Body of pancreas (tissue), 4 donors: Measurements from ENCODE around the gene DRD1. TPM values are rescaled to one million over a fixed set of nuclear protein-coding genes. Genes with fewer than 3 reads are reported as not detected.
"Not testable (repeated sequence)": the region's sequence is repeated elsewhere in the genome, so short reads cannot be mapped to it uniquely, and the experiment has no call there.

Experiments
- ATAC-seq: fragments of 150-250 bp; one replicate; pipeline ENCODE4 v1.9.1; 2016
- DNase-seq, 4 donors: peaks; one replicate each; pipeline ENCODE4 v3.0.0-alpha.2; 2019
- H3K27ac ChIP-seq, 4 donors: fragments of 200-600 bp; sonication (generic); 1 replicate in 3 of 4; 2 replicates in 1 of 4; pipeline versions ENCODE4 v1.5.1 to v1.6.1; 2016 to 2019; ENCODE audit warnings: mild to moderate bottlenecking in 1 of 4, mixed read lengths in 1 of 4, moderate library complexity in 1 of 4
- H3K27me3 ChIP-seq, 2 donors: fragments of 200-600 bp; sonication (generic); one replicate each; pipeline ENCODE4 v1.6.0; 2016; ENCODE audit warnings: mild to moderate bottlenecking in 1 of 2
- H3K36me3 ChIP-seq, 2 donors: fragments of 200-600 bp; sonication (generic); replicated peaks in 1 of 2; 2 replicates each; pipeline ENCODE4 v1.5.1; 2016; ENCODE audit warnings: low read depth in 2 of 2; ENCODE audit not compliant: insufficient read depth in 1 of 2
- H3K4me1 ChIP-seq: fragments of 200-600 bp; sonication (generic); one replicate; pipeline ENCODE4 v1.6.0; 2016
- H3K4me3 ChIP-seq, 2 donors: fragments of 200-600 bp; sonication (generic); 1 replicate in 1 of 2; 2 replicates in 1 of 2; pipeline ENCODE4 v1.5.1; 2016 to 2019
- H3K9me3 ChIP-seq, 3 donors: fragments of 200-600 bp; sonication (generic); 1 replicate in 2 of 3; 2 replicates in 1 of 3; pipeline ENCODE4 v1.5.1; 2016
- CTCF ChIP-seq, 7 experiments: fragments of 450-650 bp in 4 of 7; fragments of 200-600 bp in 3 of 7; sonication (generic) in 3 of 7; IDR thresholded peaks; one replicate each; pipeline ENCODE4 v1.5.1; 2016 to 2019; ENCODE audit warnings: antibody characterized with exemption in 7 of 7
- POLR2A ChIP-seq, 3 donors: fragments of 450-650 bp; IDR thresholded peaks; one replicate each; pipeline ENCODE4 v1.6.1; 2016; ENCODE audit warnings: antibody characterized with exemption in 3 of 3, mild to moderate bottlenecking in 2 of 3
- WGBS, 2 donors: methylation state at CpG; one replicate each; pipeline ENCODE4 v1.1.5; 2017; 5-methylcytosine and 5-hydroxymethylcytosine counted together
- intact Hi-C: fragments of 100-400 bp; cut with DNase I; formaldehyde crosslinking; loops from one replicate; pipeline ENCODE4 v1.15.1; 2023
- total RNA-seq, 2 donors: library from RNA; depleted of rRNA; stranded (reverse); fragments of >200 nt; gene quantifications; one replicate each; pipeline ENCODE4 v1.1.0, GENCODE V29; 2016

The DRD1 gene
- total RNA-seq, 2 donors from 2014 or later = not detected

- no peak overlapping the region for H3K27ac ChIP-seq
- no peak for TF ChIP-seq POLR2A (IDR thresholded peaks at IDR 0.05)
- TF ChIP-seq CTCF (IDR thresholded peaks at IDR 0.05) = no peak
- DNase-seq (no peak), ATAC-seq (no peak)
- H3K36me3 ChIP-seq = no peaks in the 10 kb centered on the region
- 63 to 67% methylated on average over 11 of the region's 11 CpGs for WGBS, 2 donors
- H3K4me3 ChIP-seq = no peak overlapping the region
- no peaks in the 10 kb centered on the region for H3K4me1 ChIP-seq
- no peaks in the 10 kb centered on the region for H3K9me3 ChIP-seq
- intact Hi-C loops = no loop called here
- no peaks in the 10 kb centered on the region for H3K27me3 ChIP-seq
Observed at GRCh38 chr5:175456105-175456742, 12.2 kb upstream of the DRD1 start.

- intact Hi-C loops = not testable (repeated sequence)
Observed at GRCh38 chr5:175454338-175454737, 10.4 kb upstream of the DRD1 start.

GRCh38 chr5:175452166-175452565 lies 8.2 kb upstream of the DRD1 start:
- no peak for ATAC-seq
- Histone ChIP-seq H3K9me3 (no peaks in the 10 kb centered on the region), H3K27me3 (no peaks in the 10 kb centered on the region), H3K4me1 (no peaks in the 10 kb centered on the region), H3K27ac (no peak overlapping the region), H3K36me3 (no peaks in the 10 kb centered on the region), H3K4me3 (no peak overlapping the region)
- intact Hi-C loops = no loop called here
- TF ChIP-seq POLR2A (IDR thresholded peaks at IDR 0.05) (no peak), CTCF (IDR thresholded peaks at IDR 0.05) (no peak)
- 74 to 86% methylated on average over 2 of the region's 2 CpGs for WGBS, 2 donors
- DNase-seq = no peak

More at GRCh38 chr5:175454338-175454737, 10.4 kb upstream of the DRD1 start:
- not testable (repeated sequence) for DNase-seq, H3K27me3 ChIP-seq, H3K36me3 ChIP-seq, H3K4me1 ChIP-seq, ATAC-seq, H3K4me3 ChIP-seq, H3K9me3 ChIP-seq, H3K27ac ChIP-seq
- 83 to 87% methylated on average over 5 of the region's 5 CpGs for WGBS, 2 donors

- H3K9me3 ChIP-seq = no peaks in the 10 kb centered on the region
- TF ChIP-seq POLR2A (IDR thresholded peaks at IDR 0.05) = no peak
- TF ChIP-seq CTCF (IDR thresholded peaks at IDR 0.05) = no peak
- DNase-seq (no peak), ATAC-seq (no peak)
- peaks cover 14% of the 10 kb centered on the region for H3K4me1 ChIP-seq
- H3K4me3 ChIP-seq = no peak overlapping the region
- H3K27me3 ChIP-seq = peaks cover 0 to 6% of the 10 kb centered on the region in 2 donors
- WGBS, 2 donors = 38% methylated on average over 3 of the region's 3 CpGs
- no peak overlapping the region for H3K27ac ChIP-seq
- H3K36me3 ChIP-seq = no peaks in the 10 kb centered on the region
- intact Hi-C loops = no loop called here
Observed at GRCh38 chr5:175448276-175448675, 4.3 kb upstream of the DRD1 start.

GRCh38 chr5:175447571-175447970 lies 3.6 kb upstream of the DRD1 start:
- no peak for ATAC-seq
- H3K27ac ChIP-seq = no peak overlapping the region
- no peaks in the 10 kb centered on the region for H3K36me3 ChIP-seq
- H3K4me3 ChIP-seq = no peak overlapping the region
- 25% methylated on average over 2 of the region's 2 CpGs for WGBS, 2 donors
- DNase-seq = no peak
- peaks cover 14% of the 10 kb centered on the region for H3K4me1 ChIP-seq
- no peak for TF ChIP-seq CTCF (IDR thresholded peaks at IDR 0.05)
- TF ChIP-seq POLR2A (IDR thresholded peaks at IDR 0.05) = no peak
- peaks cover 0 to 6% of the 10 kb centered on the region in 2 donors for H3K27me3 ChIP-seq
- no peaks in the 10 kb centered on the region for H3K9me3 ChIP-seq
- intact Hi-C loops = no loop called here

- H3K36me3 ChIP-seq, H3K27ac ChIP-seq, H3K27me3 ChIP-seq, ATAC-seq, DNase-seq, intact Hi-C loops, H3K4me3 ChIP-seq, H3K9me3 ChIP-seq: not testable (repeated sequence)
- WGBS, 2 donors = 74 to 78% methylated on average over 14 of the region's 14 CpGs
- H3K4me1 ChIP-seq = peaks cover 14% of the 10 kb centered on the region
Observed at GRCh38 chr5:175446378-175446777, 2.4 kb upstream of the DRD1 start.
